ENCODE results near the gene HPSE2. TPM values are rescaled to one million over a fixed set of nuclear protein-coding genes. Genes with fewer than 3 reads are reported as not detected.

Gene HPSE2
- total RNA-seq, 1 donor from 2014 or later = not detected

- no peaks in the 10 kb centered on the region for H3K27me3 ChIP-seq (ENCODE audit: control insufficient read depth, insufficient read depth, low read length)
- H3K36me3 ChIP-seq (ENCODE audit: control insufficient read depth, insufficient read depth, low read length) = no peaks in the 10 kb centered on the region
- no peak for FAIRE-seq
- TF ChIP-seq CTCF (IDR thresholded peaks at IDR 0.05; ENCODE audit: insufficient read depth, low read length, severe bottlenecking) = no peak
- no peak for DNase-seq (ENCODE audit: low read depth)
- no peak overlapping the region for H3K4me3 ChIP-seq (ENCODE audit: low read depth, low read length)
Measured at GRCh38 chr10:98478430-98479222, 757.0 kb downstream of the HPSE2 start.

- H3K36me3 ChIP-seq (ENCODE audit: control insufficient read depth, insufficient read depth, low read length) = no peaks in the 10 kb centered on the region
- DNase-seq (ENCODE audit: low read depth) (no peak), FAIRE-seq (no peak)
- H3K27me3 ChIP-seq (ENCODE audit: control insufficient read depth, insufficient read depth, low read length) = no peaks in the 10 kb centered on the region
- no peak for TF ChIP-seq CTCF (IDR thresholded peaks at IDR 0.05; ENCODE audit: insufficient read depth, low read length, severe bottlenecking)
- no peak overlapping the region for H3K4me3 ChIP-seq (ENCODE audit: low read depth, low read length)
Measured at GRCh38 chr10:98477861-98478260, 757.8 kb downstream of the HPSE2 start.

- no peak for FAIRE-seq
Measured at GRCh38 chr10:98474628-98475027, 761.0 kb downstream of the HPSE2 start.

GRCh38 chr10:98472196-98472595 is 763.5 kb downstream of the HPSE2 start:
- TF ChIP-seq CTCF (IDR thresholded peaks at IDR 0.05; ENCODE audit: insufficient read depth, low read length, severe bottlenecking) = no peak
- no peaks in the 10 kb centered on the region for H3K36me3 ChIP-seq (ENCODE audit: control insufficient read depth, insufficient read depth, low read length)
- no peak for FAIRE-seq

More at GRCh38 chr10:98474628-98475027, 761.0 kb downstream of the HPSE2 start:
- DNase-seq (ENCODE audit: low read depth) = no peak
- no peak overlapping the region for H3K4me3 ChIP-seq (ENCODE audit: low read depth, low read length)
- no peaks in the 10 kb centered on the region for H3K36me3 ChIP-seq (ENCODE audit: control insufficient read depth, insufficient read depth, low read length)
- no peak for TF ChIP-seq CTCF (IDR thresholded peaks at IDR 0.05; ENCODE audit: insufficient read depth, low read length, severe bottlenecking)
- H3K27me3 ChIP-seq (ENCODE audit: control insufficient read depth, insufficient read depth, low read length) = no peaks in the 10 kb centered on the region

GRCh38 chr10:98470850-98471249 is 764.8 kb downstream of the HPSE2 start:
- no peak for TF ChIP-seq CTCF (IDR thresholded peaks at IDR 0.05; ENCODE audit: insufficient read depth, low read length, severe bottlenecking)
- FAIRE-seq = no peak
- DNase-seq (ENCODE audit: low read depth) = no peak

More at GRCh38 chr10:98472196-98472595, 763.5 kb downstream of the HPSE2 start:
- Histone ChIP-seq H3K4me3 (ENCODE audit: low read depth, low read length) (no peak overlapping the region), H3K27me3 (ENCODE audit: control insufficient read depth, insufficient read depth, low read length) (peaks cover 3% of the 10 kb centered on the region)
- DNase-seq (ENCODE audit: low read depth) = no peak

More at GRCh38 chr10:98470850-98471249, 764.8 kb downstream of the HPSE2 start:
- Histone ChIP-seq H3K36me3 (ENCODE audit: control insufficient read depth, insufficient read depth, low read length) (no peaks in the 10 kb centered on the region), H3K4me3 (ENCODE audit: low read depth, low read length) (no peak overlapping the region), H3K27me3 (ENCODE audit: control insufficient read depth, insufficient read depth, low read length) (peaks cover 3% of the 10 kb centered on the region)

Data from bronchial epithelial cell (primary cell).